ENCODE data around the gene COA4.
"Not testable (repeated sequence)": the region's sequence is repeated elsewhere in the genome, so short reads cannot be mapped to it uniquely, and the experiment has no call there.

COA4 gene
- 7.1 to 38.4 (median 19.4) reads per million in 17 experiments for total RNA-seq

- peak; percentile 97 to 98 (median 98) for DNase-seq
Observed at GRCh38 chr11:73876424-73877310, at the start of gene COA4, which contains the start of gene PAAF1. Gene COA4 (minus strand): TSS chr11:73876846. CDS start chr11:73873378, 3,468 bp downstream. Gene PAAF1 (plus strand): TSS chr11:73876999. CDS start chr11:73877022, 23 bp downstream.

- DNase-seq: no peak
Observed at GRCh38 chr11:73921180-73921579, 44.5 kb upstream of the COA4 start.

GRCh38 chr11:73916435-73916834 is 39.8 kb upstream of the COA4 start:
- DNase-seq: no peak

- DNase-seq: no peak
Observed at GRCh38 chr11:73914284-73914683, 37.6 kb upstream of the COA4 start.

- no peak for DNase-seq
Observed at GRCh38 chr11:73913472-73913871, 36.8 kb upstream of the COA4 start.

- no peak for DNase-seq
Observed at GRCh38 chr11:73912026-73912425, 35.4 kb upstream of the COA4 start.

- peak; percentile 29 to 74 (median 64) for DNase-seq
Observed at GRCh38 chr11:73907191-73907590, 30.5 kb upstream of the COA4 start.

GRCh38 chr11:73902303-73902702 is 25.7 kb upstream of the COA4 start:
- no peak for DNase-seq

GRCh38 chr11:73894725-73895335 is 18.2 kb upstream of the COA4 start:
- DNase-seq: no peak

- DNase-seq: no peak
Observed at GRCh38 chr11:73893041-73893440, 16.4 kb upstream of the COA4 start.

- no peak for DNase-seq
Observed at GRCh38 chr11:73889536-73889935, 12.9 kb upstream of the COA4 start.

- DNase-seq: no peak
Observed at GRCh38 chr11:73889019-73889418, 12.4 kb upstream of the COA4 start.

- no peak for DNase-seq
Observed at GRCh38 chr11:73888244-73888643, 11.6 kb upstream of the COA4 start.

- DNase-seq: no peak
Observed at GRCh38 chr11:73883856-73884255, 7.2 kb upstream of the COA4 start.

- DNase-seq: not testable (repeated sequence)
Observed at GRCh38 chr11:73880449-73880848, 3.8 kb upstream of the COA4 start.

GRCh38 chr11:73878771-73879170 is 2.1 kb upstream of the COA4 start:
- DNase-seq: no peak

GRCh38 chr11:73875840-73876239 is 806 bp downstream of the COA4 start:
- no peak for DNase-seq

- no peak for DNase-seq
Observed at GRCh38 chr11:73875380-73875779, 1.3 kb downstream of the COA4 start.

GRCh38 chr11:73872749-73873357 is 3.8 kb downstream of the COA4 start:
- DNase-seq: no peak

- no peak for DNase-seq
Observed at GRCh38 chr11:73870261-73870660, 6.4 kb downstream of the COA4 start.

- no peak for DNase-seq
Observed at GRCh38 chr11:73869332-73869949, 7.2 kb downstream of the COA4 start.

- no peak for DNase-seq
Observed at GRCh38 chr11:73866586-73866996, 10.1 kb downstream of the COA4 start.

GRCh38 chr11:73866095-73866579 is 10.5 kb downstream of the COA4 start:
- DNase-seq: no peak

Measured in suppressor macrophage (primary cell).